Memory B cell (primary cell): ENCODE results near the gene BCAR1.
"Not testable (repeated sequence)": the region's sequence is repeated elsewhere in the genome, so short reads cannot be mapped to it uniquely, and the experiment has no call there.

Experiments used
- ATAC-seq: fragments of 150-1000 bp; cut with Tn5 transposase; 2 replicates; pipeline ENCODE4 v1.10.0; 2021; ENCODE audit warnings: low read depth, mild to moderate bottlenecking, moderate library complexity
- DNase-seq, 2 donors: peaks; one replicate each; pipeline ENCODE4 v3.0.0; 2022; ENCODE audit warnings: low spot score in 2 of 2
- H3K27ac Mint-ChIP-seq: one replicate; pipeline ENCODE4 v1.8.0; 2022; ENCODE audit warnings: mild to moderate bottlenecking, moderate library complexity, mixed read lengths
- H3K27me3 Mint-ChIP-seq: one replicate; pipeline ENCODE4 v1.8.0; 2022; ENCODE audit warnings: mixed read lengths
- H3K36me3 Mint-ChIP-seq: one replicate; pipeline ENCODE4 v1.8.0; 2022; ENCODE audit warnings: mild to moderate bottlenecking, mixed read lengths
- H3K4me1 Mint-ChIP-seq: one replicate; pipeline ENCODE4 v1.8.0; 2022; ENCODE audit warnings: mixed read lengths
- H3K4me3 Mint-ChIP-seq: one replicate; pipeline ENCODE4 v1.8.0; 2022; ENCODE audit warnings: mild to moderate bottlenecking, moderate library complexity, mixed read lengths
- H3K9me3 Mint-ChIP-seq: one replicate; pipeline ENCODE4 v1.8.0; 2022; ENCODE audit warnings: mixed read lengths

BCAR1 gene

GRCh38 chr16:75243667-75244224, 7.7 kb downstream of the BCAR1 start:
- H3K4me3 Mint-ChIP-seq = no peak overlapping the region
- ATAC-seq (no peak), DNase-seq (no peak)
- peaks cover 12% of the 10 kb centered on the region for H3K4me1 Mint-ChIP-seq
- H3K27ac Mint-ChIP-seq = no peak overlapping the region
- H3K36me3 Mint-ChIP-seq = no peaks in the 10 kb centered on the region
- peaks cover 42% of the 10 kb centered on the region for H3K27me3 Mint-ChIP-seq
- no peaks in the 10 kb centered on the region for H3K9me3 Mint-ChIP-seq

DNA sequence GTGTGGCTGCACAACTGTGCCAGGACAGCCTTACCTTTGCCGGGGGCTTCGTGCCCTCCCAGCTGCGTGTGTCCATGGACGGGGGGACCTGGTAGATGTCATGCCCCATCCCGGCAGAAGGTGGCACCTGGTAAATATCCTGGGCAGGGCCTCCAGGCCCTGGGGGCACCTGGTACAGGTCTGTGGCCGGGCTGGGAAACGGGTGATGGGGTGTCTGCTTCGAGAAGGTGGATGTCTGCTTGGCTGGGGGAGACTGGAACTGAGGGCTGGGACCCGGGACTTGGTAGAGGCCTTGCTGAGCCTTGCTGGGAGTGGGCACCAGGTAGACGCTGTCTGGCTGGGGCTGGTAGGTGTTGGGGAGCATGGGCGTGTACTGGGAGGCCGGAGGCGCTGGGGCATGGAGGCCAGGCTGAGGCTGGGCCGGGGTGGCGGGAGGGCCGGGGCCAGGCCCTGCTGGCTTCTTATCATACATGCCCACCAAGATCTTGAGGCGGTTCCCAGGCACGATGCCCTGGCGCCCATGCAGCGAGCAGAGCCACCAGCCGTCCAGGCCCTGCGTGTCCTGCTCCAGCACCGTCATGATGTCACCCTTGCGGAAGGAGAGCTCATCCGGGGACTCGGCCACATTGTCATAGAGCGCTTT, 8.9 kb downstream of the BCAR1 start:
- H3K36me3 Mint-ChIP-seq, DNase-seq, ATAC-seq, H3K9me3 Mint-ChIP-seq, H3K27ac Mint-ChIP-seq, H3K4me1 Mint-ChIP-seq, H3K4me3 Mint-ChIP-seq: not testable (repeated sequence)
- H3K27me3 Mint-ChIP-seq = peaks cover 36% of the 10 kb centered on the region

- Mint-ChIP-seq H3K27ac (no peak overlapping the region), H3K9me3 (no peaks in the 10 kb centered on the region), H3K4me1 (peaks cover 10% of the 10 kb centered on the region), H3K4me3 (no peak overlapping the region), H3K36me3 (no peaks in the 10 kb centered on the region), H3K27me3 (peaks cover 34% of the 10 kb centered on the region)
- no peak for ATAC-seq
- DNase-seq = no peak
Measured at GRCh38 chr16:75241955-75242354, 9.5 kb downstream of the BCAR1 start.

GRCh38 chr16:75241412-75241811, 10.0 kb downstream of the BCAR1 start:
- H3K4me3 Mint-ChIP-seq = no peak overlapping the region
- no peak overlapping the region for H3K27ac Mint-ChIP-seq
- H3K9me3 Mint-ChIP-seq = no peaks in the 10 kb centered on the region
- DNase-seq (no peak), ATAC-seq (no peak)
- H3K27me3 Mint-ChIP-seq = peaks cover 32% of the 10 kb centered on the region
- H3K4me1 Mint-ChIP-seq = peaks cover 10% of the 10 kb centered on the region
- H3K36me3 Mint-ChIP-seq = no peaks in the 10 kb centered on the region

GRCh38 chr16:75240633-75241032, 10.8 kb downstream of the BCAR1 start:
- not testable (repeated sequence) for H3K9me3 Mint-ChIP-seq, H3K27ac Mint-ChIP-seq, ATAC-seq, H3K4me3 Mint-ChIP-seq, H3K4me1 Mint-ChIP-seq, H3K36me3 Mint-ChIP-seq, DNase-seq
- H3K27me3 Mint-ChIP-seq = peaks cover 33% of the 10 kb centered on the region

GRCh38 chr16:75239542-75240122, 11.8 kb downstream of the BCAR1 start:
- DNase-seq (no peak), ATAC-seq (no peak)
- no peaks in the 10 kb centered on the region for H3K9me3 Mint-ChIP-seq
- peaks cover 31% of the 10 kb centered on the region for H3K27me3 Mint-ChIP-seq
- H3K4me3 Mint-ChIP-seq = no peak overlapping the region
- peaks cover 7% of the 10 kb centered on the region for H3K4me1 Mint-ChIP-seq
- no peak overlapping the region for H3K27ac Mint-ChIP-seq
- no peaks in the 10 kb centered on the region for H3K36me3 Mint-ChIP-seq

DNA sequence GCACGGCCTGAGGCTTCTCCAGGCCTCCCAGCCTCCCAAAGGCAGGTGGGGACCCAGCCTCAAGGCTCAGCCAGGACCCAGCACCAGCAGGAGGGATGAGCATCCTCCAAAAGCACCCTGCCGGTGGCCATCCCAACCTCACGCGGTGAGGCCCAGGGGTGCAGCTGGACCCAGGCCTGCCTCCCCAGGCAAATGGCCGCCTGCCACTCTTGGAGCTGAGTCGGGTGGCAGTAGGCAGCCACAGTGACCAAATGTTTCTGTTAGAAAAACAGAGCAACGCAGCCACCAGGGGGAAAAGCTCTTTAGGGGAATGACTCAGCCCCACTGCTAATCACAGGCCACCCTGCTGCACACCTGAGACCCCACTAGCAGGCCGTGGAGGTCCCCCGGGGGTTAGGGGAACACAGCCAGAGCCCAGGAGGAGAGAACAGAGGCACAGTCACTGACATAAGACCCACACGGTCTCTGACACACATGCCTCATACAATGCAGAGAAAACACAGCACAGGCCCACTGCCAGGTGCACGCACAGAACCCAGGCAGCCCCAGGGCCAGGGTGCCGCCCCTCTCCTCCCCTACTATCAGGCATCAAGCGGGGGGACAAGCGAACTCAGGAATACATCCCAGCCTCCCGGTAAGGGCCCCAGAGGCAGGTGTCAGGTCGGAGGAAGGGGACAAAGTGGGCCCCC, 12.4 kb downstream of the BCAR1 start:
- no peak overlapping the region for H3K4me3 Mint-ChIP-seq
- no peaks in the 10 kb centered on the region for H3K9me3 Mint-ChIP-seq
- H3K27ac Mint-ChIP-seq = no peak overlapping the region
- no peaks in the 10 kb centered on the region for H3K36me3 Mint-ChIP-seq
- ATAC-seq (no peak), DNase-seq (no peak)
- H3K4me1 Mint-ChIP-seq = peaks cover 2% of the 10 kb centered on the region
- peaks cover 29% of the 10 kb centered on the region for H3K27me3 Mint-ChIP-seq

GRCh38 chr16:75238132-75238852, 13.1 kb downstream of the BCAR1 start:
- DNase-seq (no peak), ATAC-seq (no peak)
- no peak overlapping the region for H3K4me3 Mint-ChIP-seq
- H3K36me3 Mint-ChIP-seq = no peaks in the 10 kb centered on the region
- H3K4me1 Mint-ChIP-seq = peaks cover 4% of the 10 kb centered on the region
- no peaks in the 10 kb centered on the region for H3K9me3 Mint-ChIP-seq
- no peak overlapping the region for H3K27ac Mint-ChIP-seq
- peaks cover 29% of the 10 kb centered on the region for H3K27me3 Mint-ChIP-seq

- no peaks in the 10 kb centered on the region for H3K36me3 Mint-ChIP-seq
- no peaks in the 10 kb centered on the region for H3K9me3 Mint-ChIP-seq
- DNase-seq (no peak), ATAC-seq (no peak)
- no peak overlapping the region for H3K27ac Mint-ChIP-seq
- H3K4me1 Mint-ChIP-seq = peaks cover 4% of the 10 kb centered on the region
- peaks cover 27% of the 10 kb centered on the region for H3K27me3 Mint-ChIP-seq
- no peak overlapping the region for H3K4me3 Mint-ChIP-seq
Measured at GRCh38 chr16:75237398-75238131, 13.9 kb downstream of the BCAR1 start.

DNA sequence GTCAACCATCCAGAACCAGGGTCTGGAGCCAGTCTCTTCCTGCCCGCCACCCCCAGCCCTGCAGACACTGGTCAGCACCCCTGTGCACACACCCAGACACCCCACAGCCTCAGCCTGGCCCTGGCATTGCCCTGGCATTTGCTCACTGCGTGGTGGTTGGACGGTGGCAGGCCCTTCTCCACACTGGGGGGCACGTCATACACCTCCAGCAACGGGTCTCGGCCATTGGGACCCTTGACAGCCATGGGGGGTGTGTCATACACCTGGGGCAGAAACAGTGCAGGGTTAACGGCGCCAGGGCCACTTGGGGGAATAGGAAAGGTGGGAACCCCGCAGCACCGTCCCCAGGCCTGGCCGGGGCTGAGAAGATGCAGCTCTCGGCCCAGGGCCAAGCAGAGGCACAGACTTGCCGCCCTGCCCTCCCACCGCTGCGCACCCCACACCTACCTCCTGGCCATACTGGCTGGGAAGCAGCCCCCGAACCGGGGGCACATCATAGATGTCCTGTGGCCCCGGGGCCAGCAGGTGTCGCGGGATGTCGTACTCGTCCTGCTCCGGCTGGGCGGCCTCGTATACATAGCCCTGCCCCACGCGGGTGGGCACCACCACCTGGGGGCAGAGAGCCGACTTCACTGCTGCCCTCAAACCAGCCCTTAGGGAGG, 14.6 kb downstream of the BCAR1 start:
- no peak for ATAC-seq
- H3K4me1 Mint-ChIP-seq = peaks cover 4% of the 10 kb centered on the region
- H3K27me3 Mint-ChIP-seq = peaks cover 24% of the 10 kb centered on the region
- no peaks in the 10 kb centered on the region for H3K36me3 Mint-ChIP-seq
- DNase-seq = no peak
- no peaks in the 10 kb centered on the region for H3K9me3 Mint-ChIP-seq
- no peak overlapping the region for H3K27ac Mint-ChIP-seq
- no peak overlapping the region for H3K4me3 Mint-ChIP-seq

- ATAC-seq (no peak), DNase-seq (no peak)
- H3K27ac Mint-ChIP-seq = no peak overlapping the region
- peaks cover 28% of the 10 kb centered on the region for H3K27me3 Mint-ChIP-seq
- no peak overlapping the region for H3K4me3 Mint-ChIP-seq
- H3K36me3 Mint-ChIP-seq = no peaks in the 10 kb centered on the region
- no peaks in the 10 kb centered on the region for H3K9me3 Mint-ChIP-seq
- H3K4me1 Mint-ChIP-seq = peaks cover 4% of the 10 kb centered on the region
Measured at GRCh38 chr16:75236232-75236631, 15.2 kb downstream of the BCAR1 start.

DNA sequence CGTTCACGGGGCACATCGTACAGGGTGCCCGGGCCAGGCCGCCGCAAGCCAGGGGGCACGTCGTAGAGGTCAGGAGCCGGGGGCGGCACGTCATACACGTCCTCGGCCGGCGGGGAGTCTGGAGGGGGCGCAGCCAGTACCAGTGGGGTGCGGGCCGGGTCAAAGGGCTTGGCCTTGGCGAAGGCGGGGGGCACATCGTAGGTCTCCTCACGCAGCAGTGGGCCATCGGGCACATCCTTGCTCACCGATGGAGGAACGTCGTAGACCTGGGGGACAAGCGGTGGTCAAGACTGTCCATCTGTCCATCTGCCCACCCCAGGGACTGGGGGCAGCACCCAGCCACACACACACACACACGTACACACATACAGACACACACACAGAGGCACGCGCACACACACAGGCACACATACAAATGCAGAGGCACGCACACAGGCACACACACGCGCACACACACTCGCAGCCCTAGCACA, 15.7 kb downstream of the BCAR1 start:
- Mint-ChIP-seq H3K4me1 (peaks cover 4% of the 10 kb centered on the region), H3K4me3 (no peak overlapping the region), H3K27ac (no peak overlapping the region), H3K36me3 (no peaks in the 10 kb centered on the region), H3K27me3 (peaks cover 24% of the 10 kb centered on the region), H3K9me3 (no peaks in the 10 kb centered on the region)
- DNase-seq (no peak), ATAC-seq (no peak)
